GM23338 (cell line): ENCODE results near the gene CDK5RAP1.

ENCODE experiments used
- CREB1 ChIP-seq: fragments of 250-450 bp; sonication (Bioruptor Pico); IDR thresholded peaks from 2 replicates; pipeline ENCODE4 v1.5.0; 2020; ENCODE audit warnings: low read depth, mild to moderate bottlenecking, moderate library complexity
- EZH2 ChIP-seq: fragments of 200-600 bp; sonication (generic); IDR thresholded peaks from one replicate; pipeline ENCODE4 v1.8.0; 2017; ENCODE audit warnings: antibody characterized with exemption, mild to moderate bottlenecking, low read depth; ENCODE audit not compliant: unreplicated experiment
- EZH2phosphoT487 ChIP-seq: fragments of 200-600 bp; sonication (generic); IDR thresholded peaks from one replicate; pipeline ENCODE4 v1.8.1; 2018; ENCODE audit warnings: antibody characterized with exemption; ENCODE audit not compliant: unreplicated experiment
- JUNB ChIP-seq: IDR thresholded peaks from one replicate; pipeline ENCODE4 v1.6.1; 2016; ENCODE audit warnings: antibody characterized with exemption; ENCODE audit not compliant: unreplicated experiment
- POLR2AphosphoS5 ChIP-seq: IDR thresholded peaks from 2 replicates; pipeline ENCODE4 v1.6.1; 2016; ENCODE audit warnings: antibody characterized with exemption, low read depth
- STAT1 ChIP-seq: IDR thresholded peaks from one replicate; pipeline ENCODE4 v1.6.1; 2016; ENCODE audit warnings: antibody characterized with exemption; ENCODE audit not compliant: unreplicated experiment
- ZNF331 ChIP-seq: fragments of 250-450 bp; sonication (Bioruptor Pico); IDR thresholded peaks from 2 replicates; pipeline ENCODE4 v1.5.0; 2020; ENCODE audit warnings: low read depth, mild to moderate bottlenecking, moderate library complexity
- TF ChIP-seq, protein P1 (sequence below), 2 experiments: fragments of 200-600 bp in 1 of 2; sonication (generic) in 1 of 2; conservative IDR thresholded peaks; 2 replicates each; pipeline versions ENCODE4 v1.5.1 to v1.6.1; 2016 to 2017; ENCODE audit warnings: antibody characterized with exemption in 2 of 2, low read depth in 2 of 2, mild to moderate bottlenecking in 2 of 2, moderate library complexity in 1 of 2

DNA sequence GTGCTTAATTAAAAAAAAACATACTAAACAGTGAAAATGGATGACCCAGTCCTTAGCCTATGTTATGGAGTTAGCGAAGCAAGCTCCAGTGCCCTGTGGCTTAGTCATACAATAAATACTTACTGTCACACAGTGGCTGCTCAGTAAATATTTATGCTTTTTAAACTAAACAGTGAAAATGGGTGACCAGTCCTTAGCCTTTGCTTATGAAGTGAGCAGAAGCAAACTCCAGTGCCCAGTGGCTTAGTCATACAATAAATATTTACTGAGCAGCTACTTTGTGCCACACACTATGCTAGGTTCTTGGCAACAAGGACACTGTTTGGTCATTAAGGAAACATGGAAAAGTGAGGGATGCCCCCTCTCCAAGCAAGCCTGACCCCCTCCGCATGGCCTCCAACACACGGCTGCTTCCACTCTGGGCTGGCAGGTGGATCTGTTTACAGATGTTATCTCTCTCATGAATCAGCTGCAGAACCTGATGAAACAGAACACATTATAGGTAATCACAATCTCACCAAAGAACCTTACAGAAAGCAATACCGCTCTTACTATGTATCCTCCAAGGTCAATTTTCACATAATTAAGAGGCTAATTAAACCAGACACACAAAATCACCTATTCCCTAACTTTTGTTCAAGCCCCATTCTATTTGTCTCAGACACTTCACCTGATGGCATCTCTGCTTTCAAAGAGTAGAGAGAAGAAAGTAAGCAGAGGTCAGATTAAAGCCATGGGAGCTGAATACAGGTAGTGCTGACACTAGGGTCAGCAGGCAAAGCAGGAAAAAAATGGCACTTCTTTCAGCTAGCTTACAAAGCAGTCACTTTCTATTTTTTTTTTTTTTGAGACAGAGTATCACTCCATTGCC, 27.3 kb downstream of the CDK5RAP1 start:
- TF ChIP-seq, protein P1, sequence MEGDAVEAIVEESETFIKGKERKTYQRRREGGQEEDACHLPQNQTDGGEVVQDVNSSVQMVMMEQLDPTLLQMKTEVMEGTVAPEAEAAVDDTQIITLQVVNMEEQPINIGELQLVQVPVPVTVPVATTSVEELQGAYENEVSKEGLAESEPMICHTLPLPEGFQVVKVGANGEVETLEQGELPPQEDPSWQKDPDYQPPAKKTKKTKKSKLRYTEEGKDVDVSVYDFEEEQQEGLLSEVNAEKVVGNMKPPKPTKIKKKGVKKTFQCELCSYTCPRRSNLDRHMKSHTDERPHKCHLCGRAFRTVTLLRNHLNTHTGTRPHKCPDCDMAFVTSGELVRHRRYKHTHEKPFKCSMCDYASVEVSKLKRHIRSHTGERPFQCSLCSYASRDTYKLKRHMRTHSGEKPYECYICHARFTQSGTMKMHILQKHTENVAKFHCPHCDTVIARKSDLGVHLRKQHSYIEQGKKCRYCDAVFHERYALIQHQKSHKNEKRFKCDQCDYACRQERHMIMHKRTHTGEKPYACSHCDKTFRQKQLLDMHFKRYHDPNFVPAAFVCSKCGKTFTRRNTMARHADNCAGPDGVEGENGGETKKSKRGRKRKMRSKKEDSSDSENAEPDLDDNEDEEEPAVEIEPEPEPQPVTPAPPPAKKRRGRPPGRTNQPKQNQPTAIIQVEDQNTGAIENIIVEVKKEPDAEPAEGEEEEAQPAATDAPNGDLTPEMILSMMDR (conservative IDR thresholded peaks at IDR 0.05; ENCODE audit: low read depth in 2 of 2), result no peak
- no peak for TF ChIP-seq EZH2
- no peak for TF ChIP-seq JUNB
- TF ChIP-seq POLR2AphosphoS5, result no peak
- no peak for TF ChIP-seq STAT1
- no peak for TF ChIP-seq EZH2phosphoT487
- TF ChIP-seq CREB1 (CRISPR knock-in tag), result no peak
- TF ChIP-seq ZNF331 (CRISPR knock-in tag), result no peak
